Measurements from ENCODE around the gene CPEB2. TPM values are rescaled to one million over a fixed set of nuclear protein-coding genes. Genes with fewer than 3 reads are reported as not detected.
A peak's percentile ranks its signal among the peaks of the same experiment; 100 is the strongest.

CPEB2 gene
- total RNA-seq, 4 donors from 2014 or later: 16.2 to 33.4 (median 23.9) TPM

- no peak for DNase-seq (ENCODE audit: low spot score in 2 of 2)
- H3K27ac ChIP-seq: no peak overlapping the region
- WGBS, 2 donors: 92 to 96% methylated on average over 3 of the region's 3 CpGs
- H3K9me3 ChIP-seq: peaks cover 0 to 6% (median 0%) of the 10 kb centered on the region in 4 donors
- H3K4me1 ChIP-seq: no peaks in the 10 kb centered on the region
- no peaks in the 10 kb centered on the region for H3K27me3 ChIP-seq
- no peaks in the 10 kb centered on the region for H3K36me3 ChIP-seq
- TF ChIP-seq CTCF (IDR thresholded peaks at IDR 0.05) (no peak), EP300 (IDR thresholded peaks at IDR 0.05) (no peak), POLR2A (IDR thresholded peaks at IDR 0.05) (no peak)
- H3K4me3 ChIP-seq: no peak overlapping the region
These were observed 87.7 kb downstream of the CPEB2 start for GRCh38 chr4:15089979-15090378.

- H3K27me3 ChIP-seq: no peaks in the 10 kb centered on the region
- no peak overlapping the region for H3K27ac ChIP-seq
- no peak overlapping the region for H3K4me3 ChIP-seq
- TF ChIP-seq CTCF (IDR thresholded peaks at IDR 0.05): no peak
- no peak for TF ChIP-seq EP300 (IDR thresholded peaks at IDR 0.05)
- no peak for TF ChIP-seq POLR2A (IDR thresholded peaks at IDR 0.05)
- no peaks in the 10 kb centered on the region for H3K36me3 ChIP-seq
- no peaks in the 10 kb centered on the region for H3K9me3 ChIP-seq
- DNase-seq (ENCODE audit: low spot score in 2 of 2): no peak
- 80 to 84% methylated on average over 1 of the region's 1 CpG for WGBS, 2 donors
- peaks cover 0 to 5% (median 0%) of the 10 kb centered on the region in 4 donors for H3K4me1 ChIP-seq
These were observed 98.1 kb downstream of the CPEB2 start for GRCh38 chr4:15100380-15100779.

- Histone ChIP-seq H3K9me3 (no peaks in the 10 kb centered on the region), H3K36me3 (no peaks in the 10 kb centered on the region), H3K4me1 (peaks cover 0 to 5% (median 0%) of the 10 kb centered on the region in 4 donors), H3K27me3 (no peaks in the 10 kb centered on the region), H3K27ac (peak overlapping the region in 1 of 4 donors; percentile 28), H3K4me3 (no peak overlapping the region)
- TF ChIP-seq POLR2A (IDR thresholded peaks at IDR 0.05): no peak
- no peak for DNase-seq (ENCODE audit: low spot score in 2 of 2)
- 49 to 50% methylated on average over 7 of the region's 7 CpGs for WGBS, 2 donors
These were observed 98.9 kb downstream of the CPEB2 start for GRCh38 chr4:15100994-15101695.

- no peak for DNase-seq (ENCODE audit: low spot score in 2 of 2)
- Histone ChIP-seq H3K4me3 (no peak overlapping the region), H3K4me1 (peaks cover 0 to 5% (median 0%) of the 10 kb centered on the region in 4 donors), H3K27ac (no peak overlapping the region), H3K36me3 (no peaks in the 10 kb centered on the region), H3K27me3 (no peaks in the 10 kb centered on the region), H3K9me3 (no peaks in the 10 kb centered on the region)
- TF ChIP-seq EP300 (IDR thresholded peaks at IDR 0.05) (no peak), POLR2A (IDR thresholded peaks at IDR 0.05) (no peak), CTCF (IDR thresholded peaks at IDR 0.05) (no peak)
- WGBS, 2 donors: 87 to 91% methylated on average over 1 of the region's 1 CpG
These were observed 102.5 kb downstream of the CPEB2 start for GRCh38 chr4:15104825-15105224.

GRCh38 chr4:15106399-15106798 lies 104.1 kb downstream of the CPEB2 start:
- Histone ChIP-seq H3K4me1 (no peaks in the 10 kb centered on the region), H3K27me3 (no peaks in the 10 kb centered on the region), H3K9me3 (no peaks in the 10 kb centered on the region), H3K4me3 (no peak overlapping the region), H3K36me3 (no peaks in the 10 kb centered on the region), H3K27ac (no peak overlapping the region)
- TF ChIP-seq POLR2A (IDR thresholded peaks at IDR 0.05) (no peak), CTCF (IDR thresholded peaks at IDR 0.05) (no peak), EP300 (IDR thresholded peaks at IDR 0.05) (no peak)
- WGBS, 2 donors: 57 to 61% methylated on average over 5 of the region's 5 CpGs
- DNase-seq (ENCODE audit: low spot score in 2 of 2): no peak
